Colonic mucosa (tissue), 4 donors: ENCODE data around the gene PRRC2A. TPM values are rescaled to one million over a fixed set of nuclear protein-coding genes. Genes with fewer than 3 reads are reported as not detected.
A peak's percentile ranks its signal among the peaks of the same experiment; 100 is the strongest.

Experiments
- DNase-seq: peaks from one replicate; pipeline ENCODE4 v3.0.0-alpha.2; 2020
- H3K27ac ChIP-seq: fragments of 200-600 bp; one replicate; pipeline ENCODE4 v1.8.0; 2021
- H3K27me3 ChIP-seq: fragments of 200-600 bp; one replicate; pipeline ENCODE4 v1.8.0; 2021
- H3K36me3 ChIP-seq: fragments of 200-600 bp; one replicate; pipeline ENCODE4 v1.8.0; 2021
- H3K4me1 ChIP-seq: fragments of 200-600 bp; one replicate; pipeline ENCODE4 v1.8.0; 2021; ENCODE audit warnings: mild to moderate bottlenecking
- H3K4me3 ChIP-seq: fragments of 200-600 bp; one replicate; pipeline ENCODE4 v1.8.0; 2021
- H3K9ac ChIP-seq, 2 donors: one replicate each; pipeline ENCODE4 v1.7.0; 2013; ENCODE audit warnings: control low read depth in 2 of 2, low read depth in 2 of 2, low read length in 2 of 2
- H3K9me3 ChIP-seq: fragments of 200-600 bp; one replicate; pipeline ENCODE4 v1.8.0; 2021
- intact Hi-C: fragments of 100-400 bp; cut with DNase I; formaldehyde crosslinking; loops from one replicate; pipeline ENCODE4 v1.14.1; 2022
- total RNA-seq, 2 donors: library from RNA; stranded (reverse); fragmentation: NEBNext Ultra II Directional in 1 of 2; extraction: Animal tissue kit (Norgen Biotek cat#: 25700) in 1 of 2; gene quantifications; one replicate each; pipeline ENCODE4 v1.2.1, GENCODE V29; 2021
- TF ChIP-seq, protein P1 (sequence below): fragments of 200-600 bp; IDR thresholded peaks from one replicate; pipeline ENCODE4 v1.8.0; 2022; ENCODE audit warnings: antibody characterized with exemption, mild to moderate bottlenecking
- donor health status: healthy.
- donor health status: DM: no; HTN: no; CAD: no.
- donor health status: DM: no; HTN: no; CAD: no.

Gene PRRC2A
- total RNA-seq, 2 donors from 2014 or later = 107 to 171 TPM

DNA sequence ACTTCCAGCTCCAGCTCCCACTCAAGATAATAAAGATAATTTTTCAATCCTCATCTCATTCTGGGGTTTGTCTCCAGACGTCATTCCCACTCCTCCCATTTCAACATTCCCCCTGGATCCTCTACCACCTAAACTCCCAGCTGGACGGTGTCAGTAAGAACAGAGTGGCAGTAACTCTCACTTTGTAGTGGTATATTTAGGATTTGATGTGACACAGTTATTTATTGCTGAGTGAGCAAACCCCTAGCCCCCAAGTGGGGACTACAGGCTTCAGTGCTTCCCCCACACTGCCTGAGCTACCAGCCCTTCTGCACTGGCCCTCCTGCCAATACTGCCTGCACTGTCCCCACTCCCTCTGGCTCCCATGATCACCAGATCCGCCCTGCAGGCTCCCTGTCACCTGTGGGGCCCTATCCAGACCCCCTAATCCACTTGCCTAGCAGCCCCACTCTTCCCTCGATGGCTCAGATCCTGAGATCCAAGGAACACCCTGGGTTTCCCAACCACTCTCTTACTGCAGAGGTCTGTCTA lies 37.7 kb downstream of the PRRC2A start:
- no peaks in the 10 kb centered on the region for H3K9me3 ChIP-seq
- intact Hi-C loops = loop anchor here (5.0 kb wide), 1 partner anchor 36 kb away; the partner anchor contains the start of gene PRRC2A
- no peak overlapping the region for H3K27ac ChIP-seq
- H3K9ac ChIP-seq = no peak overlapping the region
- TF ChIP-seq, protein P1, sequence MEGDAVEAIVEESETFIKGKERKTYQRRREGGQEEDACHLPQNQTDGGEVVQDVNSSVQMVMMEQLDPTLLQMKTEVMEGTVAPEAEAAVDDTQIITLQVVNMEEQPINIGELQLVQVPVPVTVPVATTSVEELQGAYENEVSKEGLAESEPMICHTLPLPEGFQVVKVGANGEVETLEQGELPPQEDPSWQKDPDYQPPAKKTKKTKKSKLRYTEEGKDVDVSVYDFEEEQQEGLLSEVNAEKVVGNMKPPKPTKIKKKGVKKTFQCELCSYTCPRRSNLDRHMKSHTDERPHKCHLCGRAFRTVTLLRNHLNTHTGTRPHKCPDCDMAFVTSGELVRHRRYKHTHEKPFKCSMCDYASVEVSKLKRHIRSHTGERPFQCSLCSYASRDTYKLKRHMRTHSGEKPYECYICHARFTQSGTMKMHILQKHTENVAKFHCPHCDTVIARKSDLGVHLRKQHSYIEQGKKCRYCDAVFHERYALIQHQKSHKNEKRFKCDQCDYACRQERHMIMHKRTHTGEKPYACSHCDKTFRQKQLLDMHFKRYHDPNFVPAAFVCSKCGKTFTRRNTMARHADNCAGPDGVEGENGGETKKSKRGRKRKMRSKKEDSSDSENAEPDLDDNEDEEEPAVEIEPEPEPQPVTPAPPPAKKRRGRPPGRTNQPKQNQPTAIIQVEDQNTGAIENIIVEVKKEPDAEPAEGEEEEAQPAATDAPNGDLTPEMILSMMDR = no peak
- no peak overlapping the region for H3K4me3 ChIP-seq
- H3K27me3 ChIP-seq = no peaks in the 10 kb centered on the region
- peaks cover 17% of the 10 kb centered on the region for H3K4me1 ChIP-seq
- no peaks in the 10 kb centered on the region for H3K36me3 ChIP-seq
- no peak for DNase-seq

DNA sequence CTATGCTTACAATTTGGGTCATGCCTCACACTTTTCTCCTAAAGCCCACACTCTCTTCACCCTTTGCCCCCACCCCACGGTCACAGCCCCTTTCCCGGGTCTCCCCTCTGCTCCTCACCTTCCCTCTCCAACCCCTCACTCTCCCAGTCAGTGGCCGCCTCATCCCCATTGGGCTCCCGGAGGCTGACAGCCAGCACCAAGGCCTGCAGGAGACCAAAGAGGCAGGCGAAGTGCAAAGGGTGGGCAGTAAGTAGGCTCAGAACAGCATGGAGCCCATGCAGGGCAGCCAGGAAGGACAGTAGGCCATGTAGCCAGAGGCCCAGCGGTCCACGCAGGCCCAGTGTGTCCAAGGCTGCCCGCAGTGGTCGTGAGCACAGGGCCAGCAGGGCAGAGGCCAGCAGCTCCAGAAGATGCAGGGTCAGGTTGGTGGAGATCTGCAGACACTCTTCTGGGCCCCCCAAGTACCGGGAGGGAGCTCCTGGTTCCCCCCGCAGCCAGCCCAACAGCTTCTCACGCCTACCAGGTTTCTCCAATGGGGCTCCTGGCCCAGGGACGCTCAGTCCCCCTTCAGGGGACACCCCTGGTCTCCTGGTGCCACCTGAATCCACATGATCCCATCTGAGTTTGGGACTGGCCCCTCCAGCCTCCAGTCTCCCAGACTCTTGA lies 38.6 kb downstream of the PRRC2A start:
- no peaks in the 10 kb centered on the region for H3K9me3 ChIP-seq
- peak overlapping the region; percentile 76 for H3K4me3 ChIP-seq
- peak overlapping the region; percentile 75 to 94 for H3K9ac ChIP-seq
- DNase-seq = no peak
- H3K36me3 ChIP-seq = no peaks in the 10 kb centered on the region
- no peaks in the 10 kb centered on the region for H3K27me3 ChIP-seq
- H3K27ac ChIP-seq = peak overlapping the region; percentile 89
- peaks cover 23% of the 10 kb centered on the region for H3K4me1 ChIP-seq
- intact Hi-C loops = loop anchor here (5.0 kb wide), 1 partner anchor 37 kb away; the partner anchor contains the start of gene PRRC2A
- TF ChIP-seq, protein P1 = no peak

DNA sequence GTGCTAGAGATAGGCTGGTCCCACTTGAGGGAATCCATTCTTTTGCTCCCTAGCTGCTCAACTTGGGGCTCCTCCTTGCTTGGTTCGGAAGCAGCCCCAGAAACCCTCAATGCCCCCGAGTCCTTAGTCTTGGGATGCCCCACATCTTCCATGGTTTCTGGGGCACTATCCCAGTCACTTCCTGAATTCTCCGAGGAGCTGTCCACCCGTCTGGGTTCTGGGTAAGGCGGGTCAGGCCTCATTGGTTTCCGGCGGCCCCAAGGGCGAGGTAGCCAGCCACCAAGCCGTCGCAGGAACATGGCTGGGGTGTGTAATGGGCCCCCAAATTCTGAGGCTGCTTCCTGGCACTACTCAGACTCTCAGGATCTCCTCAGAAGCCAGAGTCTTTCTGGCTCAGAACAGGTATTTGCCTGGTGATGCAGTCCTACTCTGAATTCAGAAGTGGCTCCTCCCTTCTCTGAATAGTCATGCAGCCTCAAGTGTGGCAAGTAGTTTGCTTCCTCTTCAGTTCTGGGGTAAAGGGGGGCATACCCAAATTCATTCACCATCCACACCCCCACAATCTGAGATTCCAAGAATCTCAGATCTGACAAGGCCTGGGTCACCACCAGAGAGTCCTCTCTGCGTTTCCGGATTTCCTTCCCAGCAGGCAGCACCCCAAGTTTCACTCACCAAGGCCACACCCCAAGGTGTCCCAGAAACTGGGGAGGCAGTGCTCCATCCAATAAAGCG lies 39.3 kb downstream of the PRRC2A start:
- no peak for DNase-seq
- no peaks in the 10 kb centered on the region for H3K27me3 ChIP-seq
- TF ChIP-seq, protein P1 = no peak
- H3K27ac ChIP-seq = peak overlapping the region; percentile 89
- peak overlapping the region; percentile 76 for H3K4me3 ChIP-seq
- H3K9ac ChIP-seq = peak overlapping the region; percentile 75 to 94
- H3K36me3 ChIP-seq = no peaks in the 10 kb centered on the region
- H3K9me3 ChIP-seq = no peaks in the 10 kb centered on the region
- intact Hi-C loops = loop anchor here (5.0 kb wide), 1 partner anchor 38 kb away; the partner anchor contains the start of gene PRRC2A
- peaks cover 26% of the 10 kb centered on the region for H3K4me1 ChIP-seq

DNA sequence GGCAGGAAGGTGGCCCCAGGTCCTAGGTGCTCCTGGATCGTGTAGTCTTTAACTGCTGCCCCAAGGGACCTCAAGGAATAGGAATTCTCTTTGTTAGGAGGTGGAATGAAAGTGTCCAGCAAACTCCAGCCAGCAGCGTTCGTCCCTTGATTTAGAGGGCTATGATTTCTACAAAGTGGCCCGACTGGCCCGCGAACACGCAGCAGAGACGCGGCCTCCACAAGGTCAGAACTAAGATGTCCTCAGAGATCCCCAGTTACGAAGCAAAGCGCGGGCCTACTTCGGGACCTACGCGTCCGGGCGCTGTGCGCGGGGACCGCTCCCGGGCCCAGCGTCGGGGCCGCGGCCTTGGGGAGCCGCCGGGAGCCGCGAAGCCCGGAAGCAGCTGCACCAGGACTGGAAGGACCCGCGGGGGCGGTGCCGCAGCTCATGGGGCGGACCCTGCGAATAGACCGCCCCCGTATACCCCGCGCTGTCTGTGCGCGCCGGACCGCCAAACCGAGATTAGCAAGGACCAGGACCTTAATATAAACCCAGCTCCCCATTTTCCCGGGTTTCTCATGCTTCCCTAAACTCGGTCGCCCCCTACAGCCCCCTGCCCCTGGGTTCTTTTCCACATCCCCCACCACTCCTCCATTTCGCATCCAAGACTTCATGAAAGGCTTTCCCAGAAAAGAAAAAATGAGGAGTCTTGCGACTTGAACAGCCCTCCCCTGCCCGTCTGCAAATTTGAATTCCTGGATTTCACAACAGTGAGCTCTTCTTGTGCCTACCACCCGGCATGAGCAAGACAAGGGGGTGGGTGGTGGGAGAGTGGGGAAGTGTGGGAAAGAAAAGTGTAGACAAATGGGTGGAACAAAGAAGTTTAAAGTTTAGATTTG lies 40.1 kb downstream of the PRRC2A start, which contains the start of gene C6orf47:
Gene C6orf47, minus strand, starts transcription at position 398 of the 881 bp plus-strand sequence. CDS start 831 bp downstream, outside the sequence.
- intact Hi-C loops = no loop called here
- Histone ChIP-seq H3K4me1 (peaks cover 25% of the 10 kb centered on the region), H3K9ac (peak within 1 kb of the TSS; percentile 75 to 94), H3K27me3 (no peaks in the 10 kb centered on the region), H3K36me3 (no peaks in the 10 kb centered on the region), H3K4me3 (peak within 1 kb of the TSS; percentile 76), H3K27ac (peak within 1 kb of the TSS; percentile 89), H3K9me3 (no peaks in the 10 kb centered on the region)
- DNase-seq = peak; percentile 90
- TF ChIP-seq, protein P1 = no peak
